Measurements from ENCODE around the gene RNH1.

- TF ChIP-seq TAF1 (IDR thresholded peaks at IDR 0.05; ENCODE audit: low read depth, low read length) (no peak), POLR2A (IDR thresholded peaks at IDR 0.05; ENCODE audit: low read depth, low read length) (no peak), POLR2AphosphoS5 (IDR thresholded peaks at IDR 0.05; ENCODE audit: low read depth, low read length) (no peak), SPI1 (IDR thresholded peaks at IDR 0.05; ENCODE audit: low read depth, low read length) (no peak)
Measured at GRCh38 chr11:528166-528814, 21.2 kb upstream of the RNH1 start.
